SKM-1 (cell line): ENCODE data around the gene GDF7.

Experiments used
- DNase-seq: peaks from one replicate; lab custom pipeline; 2025; ENCODE audit not compliant: unreplicated experiment; lab: John Stamatoyannopoulos, UW

The GDF7 gene

DNA sequence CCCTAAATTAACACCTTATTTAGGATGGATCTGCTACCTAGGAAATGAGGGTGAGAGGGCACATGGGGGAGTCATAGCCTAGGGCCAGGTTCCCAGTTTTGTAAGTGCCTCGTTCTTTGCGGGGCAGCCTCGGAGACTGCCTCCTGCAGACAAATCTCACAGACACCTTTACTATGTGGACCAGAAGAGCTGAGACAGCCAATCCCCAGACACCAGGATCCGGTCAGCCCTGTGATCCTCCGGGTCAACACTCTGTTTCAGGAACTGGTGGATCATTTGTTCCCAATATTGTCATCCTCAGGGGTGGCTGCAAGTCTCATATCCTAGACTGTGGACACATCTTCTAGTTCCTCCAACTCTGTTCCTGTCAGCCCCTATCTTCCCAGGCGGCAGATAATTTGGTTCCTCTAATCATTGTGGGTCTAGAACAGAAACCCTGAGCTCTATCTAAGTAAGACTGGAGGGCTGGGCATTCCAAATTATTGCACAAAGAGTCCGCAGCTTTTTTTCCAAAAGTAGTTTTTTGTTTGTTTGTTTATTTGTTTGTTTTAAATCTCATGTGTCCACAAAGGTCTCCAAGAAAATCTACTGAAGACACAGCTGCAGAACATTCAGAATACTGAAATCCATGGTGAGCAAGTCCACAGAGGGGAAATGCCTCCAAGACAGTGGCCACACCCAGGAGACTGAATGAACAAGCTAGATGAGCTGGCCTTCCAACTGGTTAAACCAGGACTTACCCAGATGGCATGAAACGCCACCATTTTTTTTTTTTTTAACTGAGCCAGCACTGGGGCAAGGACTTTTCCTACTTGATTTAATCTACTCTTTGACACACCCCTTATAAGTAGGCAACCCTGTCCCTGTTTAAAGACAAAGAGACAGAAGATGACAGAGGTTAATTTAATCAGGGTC, 6.2 kb upstream of the GDF7 start:
- no peak for DNase-seq

DNA sequence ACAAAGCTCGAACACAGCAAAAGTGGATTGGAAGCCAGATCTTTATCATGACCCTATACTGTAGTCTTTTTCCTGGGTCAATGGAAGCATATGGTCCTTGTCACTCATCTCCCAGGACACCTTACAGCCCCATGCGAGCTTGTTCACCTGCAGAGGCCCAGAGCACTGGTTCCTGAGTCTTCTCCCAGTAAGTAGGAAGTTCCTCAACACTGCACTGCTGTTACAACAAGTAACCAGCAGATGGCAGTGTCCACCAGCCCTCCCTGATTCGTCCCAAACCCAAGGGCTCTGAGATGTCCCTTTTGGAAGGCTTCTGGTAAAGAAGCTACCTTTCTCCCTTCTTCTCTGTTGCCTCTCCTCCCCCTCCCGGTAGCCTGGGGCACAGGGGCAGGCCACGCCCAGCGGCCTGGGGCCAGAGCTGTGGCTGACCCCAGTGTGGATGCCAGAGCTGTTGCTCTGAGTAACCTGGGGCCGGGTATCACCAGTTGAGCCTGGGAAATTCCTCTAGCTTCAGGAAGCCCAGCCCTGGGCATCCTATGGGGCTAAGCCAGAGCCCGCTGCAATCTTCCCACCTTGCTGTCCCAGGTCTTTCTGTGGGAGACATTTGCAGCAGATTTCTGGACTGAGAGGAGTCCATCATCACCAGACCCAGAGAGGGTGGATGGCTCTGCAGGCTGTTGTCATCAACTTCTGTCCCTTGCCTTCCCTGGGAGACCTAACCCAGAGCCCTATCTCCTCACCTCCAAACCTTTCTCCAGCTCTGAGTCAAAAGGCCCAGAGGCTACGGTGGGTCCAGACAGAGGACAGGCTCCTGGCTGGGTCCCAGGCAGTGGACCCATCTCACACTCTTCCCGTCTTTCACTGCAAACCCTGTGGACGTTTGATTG, 5.3 kb upstream of the GDF7 start:
- peak; percentile 36 for DNase-seq

DNA sequence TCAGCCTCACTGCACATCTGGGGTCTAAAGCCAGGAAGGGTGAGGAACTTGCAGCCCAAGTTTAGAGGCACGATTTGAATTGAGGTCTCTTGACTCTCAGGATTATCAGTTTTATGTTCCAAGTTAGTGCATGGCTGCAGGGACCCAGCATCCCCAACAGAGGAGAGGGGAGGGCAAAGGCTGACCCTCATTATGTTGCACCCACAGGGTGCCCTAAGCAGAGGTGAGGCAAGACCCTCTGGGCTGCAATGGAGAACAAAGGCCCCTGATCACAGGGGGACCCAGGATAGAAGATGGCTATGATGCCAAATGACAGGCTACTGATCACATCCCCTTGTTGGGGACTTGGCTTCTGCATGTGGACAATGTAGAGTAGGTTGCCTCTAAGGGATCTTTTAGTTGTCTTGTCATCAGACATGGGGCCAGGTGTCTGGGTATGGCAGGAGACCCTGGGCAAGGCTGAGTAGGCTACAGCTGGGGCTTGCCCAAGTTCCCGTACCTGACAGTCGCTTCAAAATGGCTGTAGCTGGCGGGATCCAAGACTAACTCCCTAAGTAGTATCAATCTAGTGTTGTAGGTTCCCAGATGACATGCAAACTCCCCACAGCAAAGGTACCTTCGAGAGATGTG, 4.5 kb upstream of the GDF7 start:
- no peak for DNase-seq

DNA sequence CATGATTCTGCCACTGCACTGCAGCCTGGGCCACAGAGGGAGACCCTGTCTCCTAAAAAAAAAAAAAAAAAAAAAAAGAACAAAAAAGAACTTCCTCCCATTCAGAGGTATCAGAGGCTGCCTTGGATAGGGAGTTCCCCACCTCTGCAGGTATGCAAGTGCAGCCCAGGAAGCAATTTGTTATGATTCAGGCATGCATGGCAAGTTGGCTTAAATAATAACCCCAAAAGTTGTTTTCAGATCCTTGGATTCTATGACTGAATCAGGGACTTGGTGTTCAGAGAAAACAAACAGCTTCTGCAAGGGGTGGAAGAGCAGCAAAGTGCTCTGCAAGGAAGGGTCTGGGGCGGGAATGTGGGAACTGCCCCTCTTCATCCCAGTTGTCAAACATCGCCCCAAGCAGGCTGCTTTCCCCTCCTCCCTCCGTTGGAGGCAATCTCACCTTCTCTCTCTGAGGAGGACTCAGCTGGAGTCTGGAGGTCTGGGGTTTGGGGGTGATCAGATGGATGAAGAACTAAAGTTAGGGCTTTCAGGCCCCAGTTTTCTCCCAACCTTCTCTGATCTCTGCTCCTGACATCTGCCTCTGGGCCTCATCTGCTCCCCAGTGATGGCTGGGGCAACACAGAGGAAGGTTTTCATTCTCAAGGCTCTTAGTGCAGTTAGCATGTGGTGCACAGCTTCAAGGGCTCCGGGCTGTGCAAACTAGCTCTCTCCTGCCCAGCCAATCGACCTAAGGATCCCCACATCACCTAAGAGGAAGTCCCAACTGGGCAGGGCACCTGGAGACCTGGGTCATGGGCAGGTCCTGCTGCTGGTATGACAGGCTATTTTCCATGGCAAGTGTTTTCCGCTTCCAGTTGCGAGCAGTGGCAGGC, 3.5 kb upstream of the GDF7 start:
- DNase-seq, result no peak

DNA sequence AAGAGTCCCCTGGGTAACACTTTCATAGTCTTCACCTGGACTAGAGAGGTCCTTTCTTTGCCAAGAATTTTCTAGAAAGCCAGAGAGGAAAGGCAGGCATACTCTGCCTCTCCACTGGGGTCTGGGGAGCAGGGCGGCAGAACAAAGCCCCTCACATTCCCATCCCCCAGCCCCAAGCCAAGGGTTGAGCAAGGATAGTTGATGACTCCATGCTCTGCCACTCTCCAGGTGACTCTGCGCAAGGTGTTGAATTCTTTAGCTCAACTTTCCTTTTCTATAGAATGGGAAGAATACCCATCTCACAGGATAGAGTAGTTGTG, 2.9 kb upstream of the GDF7 start:
- no peak for DNase-seq

DNA sequence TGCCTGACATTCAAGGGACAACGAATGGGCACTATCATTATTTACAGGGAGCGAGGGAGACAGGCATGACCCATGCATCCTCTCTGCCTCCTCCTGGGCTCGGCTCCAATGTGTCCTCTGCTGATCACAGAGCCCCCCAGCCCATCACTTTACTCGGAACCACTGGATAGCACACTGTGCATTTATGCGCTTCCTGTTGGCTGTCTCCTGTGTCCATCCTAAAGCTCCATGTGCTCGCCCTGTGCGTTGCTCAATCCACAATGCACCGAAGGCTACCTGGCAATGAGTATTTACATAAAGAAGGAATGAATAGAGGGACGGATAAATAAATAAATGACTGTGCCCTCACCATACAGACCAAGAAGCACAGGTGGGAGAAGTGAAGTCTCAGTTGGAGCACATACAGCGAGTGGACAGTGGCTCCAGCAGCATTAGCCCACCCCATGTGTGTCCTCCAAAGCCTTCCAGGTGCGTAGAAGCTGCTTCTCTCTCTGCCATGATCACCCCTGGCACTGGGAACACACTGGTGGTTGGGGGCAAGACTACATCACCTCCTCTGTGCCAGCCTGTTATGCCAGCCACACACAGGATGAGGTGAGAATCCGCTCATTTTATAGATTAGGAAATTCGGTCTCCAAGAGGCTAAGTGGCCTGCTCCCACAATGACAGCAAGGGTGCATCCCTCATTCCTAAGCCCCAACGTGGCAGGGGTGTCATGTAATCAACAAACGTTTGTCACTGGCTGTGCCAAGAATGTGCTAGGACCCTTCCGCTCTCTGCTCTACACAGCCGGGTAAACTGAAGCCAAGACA, 2.3 kb upstream of the GDF7 start:
- no peak for DNase-seq

DNA sequence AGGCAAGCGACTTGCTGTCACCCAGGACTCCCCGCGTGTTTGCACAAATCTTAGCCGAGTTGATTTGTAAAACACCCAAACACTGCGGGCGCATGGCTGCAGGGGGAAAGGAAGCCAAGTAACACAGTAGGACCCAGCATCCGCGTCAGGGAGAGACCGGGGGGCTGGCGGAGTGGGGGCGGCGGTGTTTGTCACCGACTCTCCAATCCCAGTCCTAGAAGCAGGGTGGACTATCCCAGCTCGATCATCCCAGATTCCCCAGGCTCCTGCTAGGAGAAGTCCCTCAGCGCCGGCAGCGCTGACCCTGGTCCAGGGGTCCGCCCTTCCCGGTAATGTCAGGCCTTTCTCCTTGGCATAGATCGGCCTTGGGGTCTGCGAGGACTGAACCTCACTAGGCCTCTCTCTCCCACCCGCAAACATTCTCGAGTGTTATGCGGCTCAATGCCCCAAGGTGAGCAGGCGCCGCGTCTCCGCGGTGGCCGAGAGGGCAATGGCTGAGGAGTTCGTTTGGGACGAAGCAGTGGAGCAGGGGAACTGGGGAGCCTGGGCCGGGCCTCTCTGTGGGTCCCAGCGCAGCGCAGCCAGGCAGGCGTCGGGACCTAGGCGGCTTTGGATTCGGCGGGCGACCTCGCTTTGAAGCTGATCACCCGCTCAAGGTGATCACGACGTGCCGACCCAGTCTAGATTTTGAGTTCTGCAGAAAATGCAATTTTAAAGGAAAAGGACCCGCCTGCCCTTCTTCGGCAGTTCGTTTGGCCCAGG, 1.5 kb upstream of the GDF7 start:
- DNase-seq, result no peak

DNA sequence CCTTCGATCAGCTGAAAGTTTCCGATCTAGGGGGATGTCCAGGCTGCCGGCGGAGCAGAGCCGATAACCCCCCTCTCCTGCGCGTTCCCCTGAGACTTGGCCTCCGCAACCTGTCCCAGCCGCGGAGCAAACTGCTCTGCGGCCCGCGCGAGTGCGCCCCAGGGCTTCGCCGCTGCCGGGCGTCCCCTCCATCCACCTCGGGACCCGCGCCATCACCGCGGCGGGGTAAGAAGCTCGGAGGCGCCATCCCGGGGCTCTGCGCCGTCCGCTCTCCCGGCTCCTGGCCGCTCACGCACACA, 990 bp upstream of the GDF7 start:
- no peak for DNase-seq

DNA sequence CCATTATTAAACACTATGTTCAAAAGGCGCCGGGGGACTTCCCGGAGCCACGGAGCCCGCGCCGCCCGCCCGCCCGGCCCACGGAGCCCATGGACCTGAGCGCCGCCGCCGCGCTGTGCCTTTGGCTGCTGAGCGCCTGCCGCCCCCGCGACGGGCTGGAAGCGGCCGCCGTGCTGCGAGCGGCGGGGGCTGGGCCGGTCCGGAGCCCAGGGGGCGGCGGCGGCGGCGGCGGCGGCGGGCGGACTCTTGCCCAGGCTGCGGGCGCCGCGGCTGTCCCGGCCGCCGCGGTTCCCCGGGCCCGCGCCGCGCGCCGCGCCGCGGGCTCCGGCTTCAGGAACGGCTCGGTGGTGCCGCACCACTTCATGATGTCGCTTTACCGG, 197 bp downstream of the GDF7 start:
- DNase-seq, result no peak

DNA sequence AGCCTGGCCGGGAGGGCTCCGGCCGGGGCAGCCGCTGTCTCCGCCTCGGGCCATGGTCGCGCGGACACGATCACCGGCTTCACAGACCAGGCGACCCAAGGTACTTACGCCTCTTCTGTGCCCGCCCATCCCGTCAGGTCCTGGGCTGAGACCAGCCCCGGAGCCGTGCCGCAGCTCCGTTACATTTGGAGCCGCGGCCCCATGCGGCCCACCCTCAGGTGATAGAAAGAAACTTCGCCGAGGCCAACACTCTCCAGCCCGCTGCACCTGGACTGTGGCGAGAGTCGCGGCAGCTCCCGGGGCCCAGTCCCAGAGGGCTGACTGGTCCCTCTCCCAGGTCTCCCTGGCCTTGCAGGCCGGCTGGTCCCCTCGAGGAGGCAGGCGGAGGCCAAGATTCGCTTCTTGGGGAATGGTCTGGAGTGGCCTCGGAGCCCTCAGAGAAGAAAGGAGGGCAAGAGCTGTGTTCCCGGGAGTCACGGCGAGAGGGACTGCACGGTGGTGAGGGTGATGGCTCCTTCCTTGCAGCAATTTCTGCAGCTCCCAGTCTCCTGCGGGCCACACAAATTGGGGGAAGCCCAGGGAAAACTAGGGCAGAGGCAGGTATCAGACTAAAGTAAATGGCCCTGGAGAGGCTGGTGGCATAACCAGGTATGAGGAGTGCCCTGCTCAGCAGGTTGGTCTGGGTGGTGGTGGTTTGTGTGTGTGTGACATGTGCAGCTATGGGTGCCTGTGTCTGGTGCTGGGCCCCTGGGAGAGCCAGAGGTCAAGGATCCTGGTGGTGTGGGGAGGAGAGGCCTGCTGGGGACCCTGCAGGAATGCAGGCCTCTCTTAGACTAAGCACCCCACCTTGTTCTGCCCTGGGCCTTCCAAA, 822 bp downstream of the GDF7 start:
- DNase-seq, result no peak

DNA sequence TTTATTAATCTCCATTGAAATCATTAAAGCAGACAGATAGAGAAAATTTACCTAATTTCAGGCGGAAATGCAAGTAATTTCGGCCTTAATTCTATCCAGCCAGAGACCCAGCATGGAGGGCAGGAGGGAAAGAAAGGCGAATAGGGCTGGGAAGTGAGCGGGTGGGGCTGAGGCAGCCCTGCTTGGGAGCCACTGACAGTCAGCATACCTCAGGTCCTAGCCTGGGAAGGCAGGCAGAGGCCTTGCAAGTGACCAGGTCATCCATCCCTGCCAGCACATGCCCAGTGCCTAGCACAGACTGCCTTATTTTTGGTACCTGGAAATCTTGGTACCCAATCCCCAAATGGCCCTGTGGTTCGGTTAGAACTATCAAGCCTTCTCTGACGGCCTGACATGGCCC, 1.5 kb downstream of the GDF7 start:
- no peak for DNase-seq

DNA sequence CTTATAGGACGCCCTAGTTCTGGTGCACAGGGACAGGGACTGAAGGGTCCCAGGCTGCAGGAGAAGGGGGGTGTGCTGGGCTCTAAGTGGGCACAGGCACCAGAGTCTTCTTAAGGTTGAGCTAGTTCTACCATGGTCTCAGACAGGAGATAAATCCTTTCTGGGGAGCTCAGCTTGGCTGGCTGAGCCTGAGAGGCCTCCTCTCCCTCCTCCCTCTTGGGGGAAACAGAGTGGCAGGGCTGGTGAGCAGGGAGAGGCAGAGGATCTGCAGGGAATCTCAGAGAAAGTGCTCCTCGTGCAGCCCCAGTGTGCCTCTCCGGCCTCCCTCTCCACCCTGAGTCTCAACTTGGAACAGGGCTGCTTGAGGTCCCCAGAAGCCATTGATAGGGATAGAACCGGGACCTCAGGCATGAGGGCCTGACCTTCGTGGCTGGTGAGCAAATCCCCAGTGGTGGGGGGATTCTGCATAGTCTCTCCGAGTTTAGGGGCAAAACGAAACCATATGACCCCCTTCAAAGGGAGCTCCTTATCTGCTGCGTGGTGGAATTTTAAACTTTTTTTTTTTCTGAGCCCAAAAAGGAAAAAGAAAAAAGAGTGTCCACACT, 2.0 kb downstream of the GDF7 start:
- DNase-seq, result no peak

DNA sequence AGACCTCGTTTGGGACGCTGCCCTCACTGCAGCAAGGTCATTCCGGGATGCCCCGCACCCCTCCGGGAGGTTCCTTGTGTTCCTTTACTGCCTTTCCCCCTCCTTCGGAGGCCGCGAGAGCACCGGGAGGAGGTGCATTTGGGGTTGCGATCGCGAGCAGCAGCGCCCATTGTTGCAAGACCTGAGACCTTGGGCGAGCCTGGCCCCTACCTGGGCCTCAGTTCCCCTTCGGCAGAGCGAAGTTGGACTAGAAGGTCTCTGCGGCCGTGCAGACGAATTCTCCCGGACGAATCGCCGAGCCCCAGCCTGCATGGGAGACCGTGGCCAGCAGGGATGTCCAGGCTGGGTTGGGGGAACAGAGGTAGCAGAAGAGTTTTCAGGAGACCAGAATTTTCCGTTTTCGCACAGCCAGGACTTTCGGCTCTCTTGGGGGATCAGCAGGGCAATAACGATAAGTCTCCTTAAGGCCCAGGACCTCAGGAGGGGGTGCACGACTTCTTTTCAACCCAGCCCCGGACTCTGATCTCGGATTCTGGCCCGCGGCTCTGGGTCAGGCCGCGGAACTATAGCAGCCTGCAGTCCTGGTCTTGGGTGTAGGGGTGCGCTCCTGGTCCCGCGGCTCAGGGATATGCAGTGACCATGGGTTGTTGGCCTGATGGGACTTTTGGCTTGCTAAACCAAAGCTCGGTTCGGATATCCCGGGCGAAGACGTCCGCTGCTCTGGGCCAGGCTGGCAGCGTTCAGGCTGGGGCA, 2.8 kb downstream of the GDF7 start:
- no peak for DNase-seq

DNA sequence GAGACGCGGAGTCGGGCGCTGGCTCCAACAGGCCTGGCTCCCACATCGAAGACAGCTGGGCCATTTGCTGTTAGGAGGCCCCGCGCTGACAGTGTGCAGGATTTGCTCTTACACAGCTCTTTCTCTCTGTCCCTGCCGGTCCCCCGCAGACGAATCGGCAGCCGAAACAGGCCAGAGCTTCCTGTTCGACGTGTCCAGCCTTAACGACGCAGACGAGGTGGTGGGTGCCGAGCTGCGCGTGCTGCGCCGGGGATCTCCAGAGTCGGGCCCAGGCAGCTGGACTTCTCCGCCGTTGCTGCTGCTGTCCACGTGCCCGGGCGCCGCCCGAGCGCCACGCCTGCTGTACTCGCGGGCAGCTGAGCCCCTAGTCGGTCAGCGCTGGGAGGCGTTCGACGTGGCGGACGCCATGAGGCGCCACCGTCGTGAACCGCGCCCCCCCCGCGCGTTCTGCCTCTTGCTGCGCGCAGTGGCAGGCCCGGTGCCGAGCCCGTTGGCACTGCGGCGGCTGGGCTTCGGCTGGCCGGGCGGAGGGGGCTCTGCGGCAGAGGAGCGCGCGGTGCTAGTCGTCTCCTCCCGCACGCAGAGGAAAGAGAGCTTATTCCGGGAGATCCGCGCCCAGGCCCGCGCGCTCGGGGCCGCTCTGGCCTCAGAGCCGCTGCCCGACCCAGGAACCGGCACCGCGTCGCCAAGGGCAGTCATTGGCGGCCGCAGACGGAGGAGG, 3.5 kb downstream of the GDF7 start:
- DNase-seq, result no peak

DNA sequence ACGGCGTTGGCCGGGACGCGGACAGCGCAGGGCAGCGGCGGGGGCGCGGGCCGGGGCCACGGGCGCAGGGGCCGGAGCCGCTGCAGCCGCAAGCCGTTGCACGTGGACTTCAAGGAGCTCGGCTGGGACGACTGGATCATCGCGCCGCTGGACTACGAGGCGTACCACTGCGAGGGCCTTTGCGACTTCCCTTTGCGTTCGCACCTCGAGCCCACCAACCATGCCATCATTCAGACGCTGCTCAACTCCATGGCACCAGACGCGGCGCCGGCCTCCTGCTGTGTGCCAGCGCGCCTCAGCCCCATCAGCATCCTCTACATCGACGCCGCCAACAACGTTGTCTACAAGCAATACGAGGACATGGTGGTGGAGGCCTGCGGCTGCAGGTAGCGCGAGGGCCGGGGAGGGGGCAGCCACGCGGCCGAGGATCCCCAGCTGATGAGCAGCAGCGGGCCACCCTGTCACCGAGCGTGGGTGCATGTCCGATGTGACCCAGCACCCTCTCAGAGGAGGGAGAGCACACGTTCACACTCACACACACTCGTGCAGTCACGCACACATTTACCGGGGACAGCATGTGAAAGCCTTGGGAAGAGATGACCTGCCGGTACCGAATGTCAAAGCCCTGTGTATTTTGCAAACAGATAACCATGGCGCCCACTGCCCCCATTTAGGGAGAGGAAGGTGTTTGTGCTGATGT, 4.2 kb downstream of the GDF7 start:
- DNase-seq, result no peak

DNA sequence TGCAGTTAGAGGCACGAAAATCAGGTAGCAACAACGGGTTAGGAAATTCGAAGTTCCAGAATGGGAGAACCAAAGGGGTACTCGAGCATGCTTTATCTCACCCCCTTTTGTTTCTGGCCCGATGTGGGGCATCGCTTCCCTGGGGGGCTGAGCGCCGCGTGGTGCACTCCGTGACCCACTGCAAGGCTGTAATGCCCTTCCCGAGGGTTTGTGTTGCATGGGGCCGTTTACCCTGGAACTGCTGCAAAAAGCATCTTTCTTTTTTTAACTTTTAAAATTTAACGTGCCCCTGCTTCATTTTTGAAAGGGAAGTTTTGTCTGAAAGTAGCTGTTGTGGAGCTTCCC, 4.8 kb downstream of the GDF7 start:
- DNase-seq, result no peak
